ENCODE results near the gene CARD10.
A peak's percentile ranks its signal among the peaks of the same experiment; 100 is the strongest.

CARD10 gene

DNA sequence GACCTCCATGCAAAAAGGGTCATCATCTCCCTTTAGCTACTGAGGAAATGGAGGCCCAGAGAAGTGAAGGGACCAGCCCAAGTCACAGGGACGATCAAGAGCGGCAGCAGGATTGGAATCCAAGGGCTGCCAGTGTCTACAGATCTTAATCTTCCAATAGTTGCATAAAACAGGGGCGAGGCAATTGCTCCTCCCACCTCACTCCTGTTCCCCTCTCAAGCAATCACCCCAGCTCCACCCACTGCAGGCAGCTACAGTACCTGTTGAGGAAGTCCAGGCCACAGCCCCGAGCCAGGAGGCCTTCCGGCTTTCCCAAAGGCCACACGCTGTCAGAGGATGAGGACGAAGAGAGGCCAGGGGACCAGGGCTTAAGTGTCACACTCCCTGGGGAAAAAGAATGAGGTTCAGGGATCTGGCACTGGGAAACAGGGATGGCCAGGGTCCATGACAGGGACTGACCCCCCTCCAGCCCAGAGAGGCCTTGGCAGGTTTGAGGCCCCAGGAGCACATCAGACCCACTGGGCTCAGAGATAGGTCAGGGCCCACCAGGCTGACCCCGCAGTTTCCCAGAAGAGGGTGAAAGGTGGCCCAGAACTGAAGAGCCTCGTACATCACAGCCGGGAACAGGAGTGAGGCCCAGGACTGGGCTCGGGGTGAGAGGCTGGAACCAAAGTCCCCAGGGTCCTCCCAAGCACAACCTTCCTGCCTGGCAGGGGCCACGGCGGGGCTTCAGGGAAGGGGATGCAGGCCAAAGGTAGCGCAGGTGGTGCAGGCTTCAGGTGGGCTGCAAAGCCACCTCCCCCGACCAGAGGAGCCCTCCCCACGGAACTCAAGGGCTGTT is 16.7 kb downstream of the CARD10 start:
- no peak for DNase-seq (ENCODE audit: low read depth in 2 of 2)

DNA sequence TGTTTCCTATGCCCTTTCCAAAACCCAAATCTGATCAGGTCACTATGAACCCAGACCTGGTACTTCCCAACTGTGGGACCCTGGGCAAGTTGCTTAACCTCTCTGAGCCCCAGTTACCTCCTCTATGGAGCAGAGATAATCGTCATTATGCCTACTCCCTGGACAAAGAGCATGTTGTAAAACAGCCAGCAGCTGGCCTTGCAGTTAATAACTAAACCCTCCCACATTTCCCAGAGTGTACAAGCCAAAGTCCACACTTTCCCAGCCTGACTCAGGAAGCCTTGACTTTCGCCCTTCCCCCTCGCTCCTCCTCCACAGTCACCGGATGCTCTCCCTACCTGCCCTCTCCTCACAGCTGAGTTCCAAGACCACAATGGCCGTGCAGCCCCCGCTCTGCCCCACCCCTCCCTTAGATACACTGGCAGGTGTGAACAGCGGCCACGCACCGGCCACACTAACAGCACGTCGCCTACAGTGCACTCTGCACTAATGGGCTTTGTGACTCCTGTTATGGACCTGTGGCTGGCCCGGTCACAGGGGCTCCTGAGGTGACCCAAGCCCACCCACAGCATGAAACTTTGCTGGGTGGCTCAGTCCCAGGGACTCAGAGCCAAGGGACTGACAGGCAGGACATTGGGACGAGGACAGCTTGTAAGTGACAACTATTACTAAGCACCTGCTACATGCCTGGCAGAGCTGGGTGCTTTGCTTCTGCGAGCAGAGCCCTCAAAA is 17.4 kb downstream of the CARD10 start:
- no peak for DNase-seq (ENCODE audit: low read depth in 2 of 2)

DNA sequence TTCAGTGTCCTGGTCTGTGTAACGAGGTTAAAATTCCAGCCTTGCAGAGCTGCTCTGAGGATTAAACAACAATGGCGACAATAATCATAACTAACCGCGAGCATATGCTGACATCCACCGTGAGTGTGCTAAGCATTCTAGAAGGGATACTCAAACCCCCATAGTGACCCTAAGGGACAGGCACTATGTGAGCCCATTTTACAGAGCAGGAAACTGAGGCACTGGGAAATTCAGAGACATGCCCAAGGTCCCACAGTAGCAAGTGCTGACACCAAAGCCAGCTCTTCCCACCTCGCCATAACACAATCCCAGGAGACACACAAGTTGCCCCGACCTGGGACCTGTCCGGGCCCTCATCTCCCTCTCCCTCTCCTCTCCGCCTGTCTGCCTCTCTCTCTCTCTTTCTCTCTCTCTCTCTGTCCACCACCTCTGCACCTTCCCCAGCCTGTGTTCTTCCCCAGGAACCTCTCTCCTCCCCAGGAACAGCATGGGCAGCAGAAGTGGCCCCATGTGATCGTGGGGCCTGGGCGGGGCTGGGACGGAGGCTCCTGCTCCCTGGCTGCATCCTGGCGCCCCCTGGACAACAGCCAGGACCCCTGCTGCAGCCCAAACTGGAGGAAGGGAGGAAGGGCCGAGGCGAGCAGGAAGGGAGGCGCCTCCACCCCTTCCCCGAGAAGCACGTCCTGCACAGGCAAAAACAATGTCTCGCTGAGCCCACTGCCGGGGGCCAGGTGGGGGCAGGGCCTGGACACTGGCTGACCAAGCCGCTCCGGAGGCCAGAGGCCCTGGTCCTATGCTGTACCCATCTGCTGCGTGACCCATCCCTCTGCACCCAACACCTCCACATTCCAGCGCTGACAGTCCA is 18.2 kb downstream of the CARD10 start:
- no peak for DNase-seq (ENCODE audit: low read depth in 2 of 2)

DNA sequence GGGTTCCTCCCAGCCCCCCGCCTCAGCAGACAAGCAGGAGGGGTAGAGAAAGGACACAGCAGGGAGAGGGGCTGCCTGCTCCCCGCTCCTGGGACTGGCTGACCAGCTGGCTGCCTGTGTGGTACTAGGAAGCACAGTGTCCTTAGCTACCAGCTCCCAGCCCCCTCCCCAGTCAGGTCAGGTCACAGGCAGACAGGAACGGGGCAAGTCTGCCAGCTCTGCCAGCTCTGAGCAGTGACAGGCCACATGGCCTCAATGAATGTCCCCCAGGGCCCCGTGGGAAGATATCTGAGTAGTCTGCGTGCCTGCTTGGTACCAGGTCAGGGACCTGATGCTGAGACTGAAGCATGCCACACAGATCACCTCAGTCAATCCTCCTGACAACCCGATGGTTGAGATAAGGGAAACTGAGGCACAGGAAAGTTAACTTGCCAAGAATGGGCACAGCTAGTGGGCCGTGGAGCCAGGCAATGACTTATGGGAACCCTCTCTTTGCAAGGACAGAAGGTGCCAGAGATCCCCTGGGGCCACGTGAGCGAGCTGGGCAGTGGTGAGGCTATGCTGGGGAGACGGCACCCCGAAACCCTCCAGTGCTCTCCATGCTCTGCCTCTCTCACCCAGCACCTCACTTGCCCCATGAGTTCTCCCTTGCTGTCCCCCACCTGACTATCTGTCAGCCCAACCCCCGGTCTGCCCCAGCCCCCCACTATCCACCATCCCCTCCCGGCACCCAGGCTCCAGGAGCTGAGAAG is 19.2 kb downstream of the CARD10 start:
- no peak for DNase-seq (ENCODE audit: low read depth in 2 of 2)

DNA sequence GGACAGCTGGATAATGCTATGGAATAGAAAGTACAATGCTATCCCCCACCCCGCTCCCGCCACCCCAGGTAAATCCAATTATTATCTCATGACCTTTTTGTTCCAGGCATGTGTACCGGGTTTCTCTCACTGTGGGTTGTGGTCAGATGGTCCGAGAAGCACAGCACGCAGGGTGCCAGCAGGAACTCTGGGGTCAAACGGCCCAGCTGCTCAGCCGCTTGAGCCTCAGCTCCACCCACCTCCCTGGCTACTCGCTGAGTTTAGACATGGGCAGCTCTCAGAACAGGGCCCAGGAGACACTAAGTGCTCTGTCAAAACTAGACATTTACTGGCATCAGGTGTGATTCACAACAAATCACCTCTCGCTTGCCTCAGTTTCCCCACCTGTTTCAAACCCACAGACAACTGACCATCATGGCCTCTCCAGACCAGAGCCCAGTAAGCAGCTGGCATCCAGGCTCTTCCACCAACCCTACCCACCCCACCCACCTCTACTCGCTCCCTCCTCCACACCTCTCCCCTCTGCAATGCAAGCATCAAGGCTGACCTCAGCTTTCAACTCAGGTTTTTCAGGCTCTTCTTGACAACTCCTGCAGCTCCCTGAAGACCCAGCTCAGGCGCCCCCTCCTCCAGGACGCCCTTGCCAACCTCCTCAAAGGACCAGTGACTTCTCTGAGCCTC is 20.0 kb downstream of the CARD10 start:
- no peak for DNase-seq (ENCODE audit: low read depth in 2 of 2)

DNA sequence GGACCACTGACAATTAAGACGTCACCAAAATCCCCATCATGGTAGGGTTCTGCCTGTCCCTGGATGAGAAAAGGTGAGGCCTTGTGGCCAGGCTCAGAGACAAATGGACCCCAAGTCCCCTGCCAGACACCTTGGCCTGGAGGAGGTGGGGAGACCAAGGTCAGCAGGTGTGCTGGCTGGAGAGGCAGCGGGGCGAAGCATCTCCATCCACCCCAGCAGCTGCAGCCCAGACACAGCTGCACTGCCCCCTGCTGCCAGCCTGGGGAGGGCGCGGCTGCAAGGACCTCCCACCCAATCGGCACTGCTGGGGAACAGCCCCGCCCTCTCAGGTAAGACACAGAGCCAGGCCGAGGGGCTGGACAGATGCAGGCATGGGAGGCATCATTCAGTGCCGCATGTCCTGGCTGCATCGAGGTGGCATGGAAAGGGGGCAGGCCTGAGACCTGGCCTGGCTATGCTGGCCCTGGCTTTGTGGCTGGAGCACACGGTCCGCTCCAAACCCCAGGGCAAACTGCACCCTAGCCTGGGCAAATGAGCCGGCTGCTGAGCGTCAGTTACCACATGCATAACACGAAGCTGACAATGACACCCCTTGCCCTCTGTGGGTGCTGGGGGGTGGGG is 20.8 kb downstream of the CARD10 start:
- peak; percentile 47 to 49 for DNase-seq (ENCODE audit: low read depth in 2 of 2)

DNA sequence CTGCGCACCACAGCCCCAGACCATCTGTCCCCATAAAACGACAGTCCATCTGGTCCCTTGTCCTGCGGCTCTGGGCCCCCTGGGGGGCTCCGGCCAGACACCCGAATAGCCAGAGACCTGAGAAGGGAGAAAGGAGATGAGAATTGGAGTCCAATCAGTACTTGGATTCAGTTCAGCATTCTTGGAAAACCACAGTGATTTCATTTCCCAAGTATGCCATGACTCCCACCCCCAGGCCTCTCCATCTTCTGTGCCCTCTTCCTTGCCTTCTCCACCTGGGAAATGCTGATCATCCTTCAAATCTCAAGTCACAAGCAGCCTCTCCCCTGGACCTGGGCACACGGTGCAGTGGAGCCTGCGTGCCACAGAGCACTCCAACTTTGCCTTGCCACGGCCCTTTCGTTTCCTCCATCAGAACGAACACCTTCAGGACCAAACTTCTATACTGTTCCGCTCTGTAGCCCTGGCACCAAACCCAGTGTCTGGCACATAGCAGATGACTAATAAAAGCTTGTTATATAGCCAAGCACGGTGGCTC is 22.1 kb downstream of the CARD10 start:
- no peak for DNase-seq (ENCODE audit: low read depth in 2 of 2)

DNA sequence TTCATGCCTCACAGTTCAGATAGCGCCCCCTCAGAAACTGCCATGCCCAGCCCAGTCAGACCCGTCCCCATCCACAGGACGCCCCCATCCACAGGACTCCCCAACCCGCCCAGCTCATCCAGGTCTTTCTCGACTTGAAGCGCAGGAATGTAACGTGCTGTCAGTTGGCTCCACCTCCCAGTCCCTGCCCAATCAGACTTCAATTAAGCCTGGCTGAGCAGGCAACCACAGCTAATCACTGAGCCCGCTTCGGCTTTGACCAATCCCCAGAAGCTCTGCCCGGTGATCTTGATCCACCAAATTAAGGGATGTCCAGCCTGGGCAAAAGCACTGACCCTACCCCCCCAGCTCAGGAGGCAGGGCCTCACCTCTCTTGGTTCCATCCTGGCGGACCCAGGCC is 22.6 kb downstream of the CARD10 start:
- no peak for DNase-seq (ENCODE audit: low read depth in 2 of 2)

DNA sequence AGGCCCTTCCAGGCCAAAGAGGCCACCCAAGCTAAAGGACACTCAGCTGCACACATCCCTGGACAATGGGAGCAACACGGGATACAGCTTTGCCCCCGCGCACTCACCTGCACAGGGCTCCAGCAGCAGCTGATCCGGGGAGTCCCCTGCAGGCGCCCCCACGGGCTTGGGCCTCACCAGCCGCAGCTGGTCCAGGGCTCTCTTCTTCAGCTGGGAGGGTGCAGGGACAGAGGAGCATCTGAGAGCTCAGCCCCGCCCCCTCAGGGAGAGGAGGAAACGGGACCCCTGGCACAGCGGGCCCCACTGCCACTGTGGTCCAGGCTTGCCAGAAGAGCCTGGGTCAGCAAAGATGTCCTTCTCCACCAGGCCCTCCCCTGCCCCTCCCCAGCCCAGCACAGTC is 25.2 kb downstream of the CARD10 start:
- DNase-seq (ENCODE audit: low read depth in 2 of 2), result no peak

DNA sequence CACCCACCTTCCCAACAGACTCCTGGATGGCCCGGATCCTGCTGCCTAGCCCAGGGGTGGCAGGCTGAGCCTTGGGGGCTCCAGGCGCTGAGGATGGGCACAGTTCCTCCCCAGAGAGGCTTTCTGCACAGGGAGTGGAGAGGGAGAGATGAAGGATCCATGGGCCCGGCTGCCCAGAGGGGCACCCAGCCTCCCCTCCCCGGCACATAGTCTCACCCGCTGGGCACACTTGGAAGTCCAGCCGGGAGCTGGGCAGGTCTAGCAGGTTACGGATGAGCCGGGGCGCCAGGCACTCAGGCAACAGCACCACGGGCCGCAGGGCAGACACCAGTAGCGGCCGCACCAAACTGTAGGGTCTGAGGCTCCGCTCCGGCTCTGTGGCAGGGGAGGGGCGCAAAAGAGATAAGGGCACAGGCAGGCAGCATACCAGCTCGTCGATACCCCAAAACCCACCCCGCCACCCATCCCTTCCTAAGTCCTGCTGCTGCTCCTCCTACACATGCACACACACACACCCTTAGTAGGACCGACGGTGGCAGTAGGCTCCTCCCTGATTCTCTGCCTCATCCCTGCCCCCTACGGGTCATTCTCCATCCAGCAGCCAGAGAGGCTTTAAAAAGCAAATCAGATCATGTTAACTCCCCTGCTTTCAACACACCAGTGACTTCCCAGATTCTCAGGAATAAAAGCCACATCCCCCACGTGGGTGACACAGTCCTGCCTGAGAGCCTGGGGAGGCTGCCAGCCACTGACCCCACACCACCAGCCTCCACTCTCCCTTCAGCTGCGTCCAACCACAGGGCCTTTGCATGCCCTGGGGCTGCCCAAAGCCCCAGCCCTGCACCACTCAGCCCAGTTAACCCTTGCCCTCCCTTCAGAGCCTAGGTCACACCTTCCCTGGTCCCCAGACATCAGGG is 26.5 kb downstream of the CARD10 start:
- DNase-seq (ENCODE audit: low read depth in 2 of 2), result peak; percentile 27 to 37

DNA sequence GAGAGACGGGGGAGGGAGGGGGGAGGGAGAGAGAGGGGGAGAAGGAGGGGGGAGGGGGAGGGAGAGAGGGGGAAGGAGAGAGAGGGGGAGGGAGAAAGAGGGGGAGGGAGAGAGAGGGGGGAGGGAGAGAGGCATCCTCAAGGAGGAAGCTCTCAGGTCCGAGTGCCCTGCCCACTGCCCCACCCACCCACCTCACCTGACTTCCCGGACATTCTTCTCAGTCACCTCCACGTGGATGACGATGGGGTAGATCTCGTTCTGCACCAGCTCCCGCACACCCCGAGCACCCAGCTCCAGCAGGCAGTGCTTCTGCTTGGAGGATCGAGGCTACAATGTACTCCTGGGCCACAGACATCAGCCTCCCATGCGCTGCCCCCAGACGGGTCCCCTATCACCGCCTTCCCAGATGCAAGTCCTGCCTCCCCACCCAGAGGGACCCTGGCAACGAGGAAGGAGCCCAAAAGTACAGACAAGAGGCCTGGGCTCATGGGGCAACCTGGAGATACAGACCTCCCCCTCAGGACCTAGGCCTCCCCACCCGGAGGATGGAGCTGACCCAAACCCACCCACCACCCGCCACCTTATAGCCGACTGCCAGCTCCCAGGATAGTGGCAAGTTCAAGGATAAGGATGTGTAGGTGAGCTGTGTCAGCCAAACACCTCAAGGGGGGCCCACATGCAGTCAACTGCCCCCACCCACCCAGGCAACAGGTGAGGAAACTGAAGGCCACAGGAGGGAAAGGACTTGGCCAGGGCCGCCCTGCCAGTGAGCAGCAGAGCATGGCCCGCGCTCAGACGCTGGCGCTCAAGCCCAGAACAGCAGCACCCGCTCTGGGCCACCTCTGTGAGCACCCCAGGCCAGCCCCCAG is 27.4 kb downstream of the CARD10 start:
- DNase-seq (ENCODE audit: low read depth in 2 of 2), result no peak

DNA sequence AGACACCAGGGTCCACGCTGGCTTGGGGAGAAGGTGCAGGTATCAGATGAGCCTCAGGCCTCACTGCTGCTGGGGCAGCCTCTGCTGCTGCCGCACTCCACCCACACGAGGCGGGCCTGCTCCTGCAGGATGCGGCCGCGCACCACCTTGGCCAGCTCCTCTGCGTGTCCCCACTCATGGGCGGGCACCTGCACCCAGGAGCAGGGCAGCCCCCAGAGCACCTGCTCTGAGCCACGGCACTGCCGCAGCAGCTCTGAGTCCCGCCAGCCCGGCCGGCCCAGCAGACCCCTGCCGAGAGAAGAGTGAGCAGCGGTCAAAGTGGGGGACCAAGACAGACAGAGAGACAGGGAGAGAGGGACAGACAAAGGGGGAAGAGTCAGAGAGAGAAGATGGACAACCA is 28.1 kb downstream of the CARD10 start:
- DNase-seq (ENCODE audit: low read depth in 2 of 2), result no peak

DNA sequence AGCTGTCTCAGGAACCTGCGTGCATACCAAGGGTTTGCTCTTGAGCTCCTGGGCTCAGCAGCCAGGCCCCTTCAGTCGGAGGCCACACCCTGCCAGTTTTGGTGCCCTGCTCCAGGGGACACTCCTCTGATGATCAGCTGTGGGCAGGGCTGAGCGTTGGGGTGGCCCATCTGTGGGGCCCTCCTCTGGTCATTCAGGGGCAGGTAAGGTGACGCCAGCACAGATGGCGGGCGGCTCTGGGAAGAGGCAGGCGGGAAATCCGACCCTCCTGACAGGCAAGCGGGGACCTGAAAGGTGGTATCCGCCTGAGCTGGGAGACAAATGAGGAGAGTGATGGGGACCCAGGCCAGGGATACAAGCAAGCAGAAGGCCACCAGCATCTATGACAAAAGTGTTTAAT is 29.2 kb downstream of the CARD10 start:
- no peak for DNase-seq (ENCODE audit: low read depth in 2 of 2)

DNA sequence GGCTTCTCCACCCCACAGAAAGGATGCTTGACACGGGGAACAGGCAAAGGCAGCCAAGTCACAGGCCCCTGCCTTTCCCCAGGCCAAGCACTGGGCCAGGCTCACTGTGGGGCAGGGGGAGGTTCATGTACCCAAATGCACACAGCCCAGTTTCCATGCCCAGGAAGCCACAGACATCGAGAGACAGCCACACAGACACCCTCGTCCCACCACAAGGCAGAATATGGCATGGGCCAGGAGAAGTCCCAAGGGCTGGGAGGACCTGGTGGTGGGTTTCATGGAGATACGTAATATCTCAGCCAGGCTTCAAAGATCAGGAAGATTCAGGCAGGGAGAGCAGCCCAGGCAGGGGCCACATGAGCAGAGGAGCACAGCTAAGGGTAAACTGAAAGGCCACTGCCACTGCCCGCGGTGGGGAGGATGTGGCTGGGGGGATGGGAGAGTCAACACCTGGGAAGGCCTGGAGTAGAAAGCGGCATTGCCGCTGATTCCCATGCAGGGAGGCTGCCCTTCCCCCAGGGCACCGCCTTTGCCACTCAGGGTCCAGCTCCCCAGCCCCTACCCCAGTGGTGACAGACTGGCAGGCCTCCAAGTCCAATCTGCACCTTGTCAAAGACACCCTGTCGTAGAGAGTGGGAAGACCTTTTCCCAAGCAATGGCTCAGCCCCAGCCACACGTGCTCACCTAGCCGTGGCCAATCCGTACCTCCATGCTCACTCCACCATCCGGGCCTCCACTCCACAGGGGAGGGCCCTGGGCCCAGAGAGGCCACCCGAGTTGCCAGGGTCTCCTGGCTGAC is 30.7 kb downstream of the CARD10 start:
- no peak for DNase-seq (ENCODE audit: low read depth in 2 of 2)

DNA sequence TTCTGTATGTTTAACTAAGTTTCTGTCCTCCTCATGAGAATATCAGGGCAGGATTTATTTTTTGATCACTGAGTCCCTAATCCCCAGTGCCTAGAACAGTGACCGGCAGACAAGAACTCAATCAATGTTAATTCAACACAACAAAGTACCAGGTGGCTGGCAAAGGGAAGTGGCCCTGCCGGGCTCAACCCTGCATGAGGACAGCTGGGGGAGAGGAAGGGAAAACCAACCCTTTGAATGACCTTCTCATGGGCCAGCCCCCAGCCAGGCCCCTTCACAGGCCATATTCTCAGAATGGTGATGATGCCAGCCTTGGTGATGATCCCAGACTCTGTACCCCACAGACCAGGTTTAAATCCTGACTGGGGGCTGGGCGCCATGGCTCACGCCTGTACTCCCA is 31.6 kb downstream of the CARD10 start:
- DNase-seq (ENCODE audit: low read depth in 2 of 2), result no peak

DNA sequence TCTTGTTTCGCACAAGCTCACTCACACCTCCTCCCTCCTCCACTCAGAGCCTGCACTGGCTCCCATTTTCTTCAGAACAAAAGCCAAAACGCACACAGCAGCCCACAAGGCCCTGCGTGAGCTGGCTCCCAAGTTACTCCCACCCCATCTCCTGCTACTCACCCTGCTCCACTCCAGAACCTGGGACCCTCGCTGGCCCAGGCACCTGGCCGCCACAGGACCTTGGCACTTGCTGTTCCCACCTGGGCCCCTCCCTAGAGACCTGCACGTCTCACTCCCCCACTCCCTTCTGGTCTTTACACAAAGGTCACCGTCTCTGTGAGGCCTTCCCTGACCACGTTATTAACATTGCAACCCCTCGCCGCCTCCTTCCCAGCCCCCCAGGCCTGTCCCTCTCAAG is 32.1 kb downstream of the CARD10 start:
- no peak for DNase-seq (ENCODE audit: low read depth in 2 of 2)

DNA sequence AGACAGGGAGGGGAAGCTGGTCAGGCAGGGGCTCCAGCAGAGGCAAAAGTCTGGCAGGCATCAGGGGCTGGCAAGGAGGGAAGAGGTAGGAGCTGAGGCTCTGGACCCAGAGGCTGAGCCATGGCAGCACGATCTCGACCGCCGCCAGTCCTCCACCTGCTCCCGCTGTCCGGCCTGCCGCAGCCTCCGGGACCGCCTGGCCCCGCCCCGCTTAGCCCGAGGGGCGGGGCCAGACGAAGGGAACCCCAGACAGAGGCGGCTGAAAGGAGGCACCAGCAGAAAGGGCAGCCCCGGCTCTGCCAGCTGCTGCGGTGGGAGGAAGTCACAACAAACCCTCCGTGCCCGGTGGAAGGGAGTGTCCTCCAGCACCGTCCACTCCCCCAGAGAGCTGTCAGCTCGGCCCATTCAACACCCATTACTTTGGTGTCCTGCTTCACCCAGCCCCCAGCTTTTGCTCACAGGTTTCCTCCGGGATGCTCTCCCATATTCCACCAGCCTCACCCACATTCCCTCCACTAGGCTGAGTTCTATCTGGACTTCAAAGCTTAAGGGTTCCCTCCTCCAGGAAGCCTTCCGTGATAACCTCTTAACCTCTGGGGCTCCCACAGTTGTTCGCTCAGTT is 32.9 kb downstream of the CARD10 start, which contains the start of gene MFNG:
Gene MFNG (minus strand): TSS at position 161 of the 622 bp plus-strand sequence. CDS start 207 bp downstream, outside the sequence.
- peak; percentile 42 to 46 for DNase-seq (ENCODE audit: low read depth in 2 of 2)

Data from stimulated activated CD8-positive, alpha-beta memory T cell treated with anti-CD3 and anti-CD28 coated beads, Interleukin-7, amount 100 ng/mL, for 1 hour (primary cell).